AG09309 (cell line): ENCODE data around the gene OGT.

Experiments
- DNase-seq: peaks from one replicate; pipeline ENCODE4 v3.0.0-alpha.2; 2010; ENCODE audit warnings: low read depth
- H3K4me3 ChIP-seq: 2 replicates; pipeline ENCODE4 v1.5.1; 2011; ENCODE audit warnings: mild to moderate bottlenecking, low read depth, low read length, moderate library complexity; ENCODE audit not compliant: control insufficient read depth
- CTCF ChIP-seq: IDR thresholded peaks from 2 replicates; pipeline ENCODE4 v1.5.1; 2011; ENCODE audit warnings: mild to moderate bottlenecking, low read depth, low read length, inconsistent platforms; ENCODE audit not compliant: insufficient read depth, control insufficient read depth; ENCODE audit errors: missing control alignments

Gene OGT

DNA sequence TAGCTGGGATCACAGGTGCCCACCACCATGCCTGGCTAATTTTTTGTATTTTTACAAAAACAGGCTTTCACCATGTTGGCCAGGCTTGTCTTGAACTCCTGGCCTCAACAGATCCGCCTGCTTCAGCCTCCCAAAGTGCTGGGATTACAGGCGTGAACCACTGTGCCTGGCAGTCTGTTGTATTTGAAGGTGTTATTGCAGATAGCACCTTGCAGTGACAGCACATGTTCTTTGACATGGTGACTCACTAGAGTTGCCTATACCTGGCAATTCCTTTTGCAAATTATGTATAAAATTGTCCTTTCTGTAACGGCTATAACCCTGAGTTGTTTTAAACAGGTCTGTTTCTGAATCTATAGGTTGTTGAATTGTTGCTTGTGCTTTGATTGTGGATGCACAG is 7.9 kb downstream of the OGT start:
- no peak for TF ChIP-seq CTCF
- no peak for DNase-seq
- H3K4me3 ChIP-seq = no peak overlapping the region

DNA sequence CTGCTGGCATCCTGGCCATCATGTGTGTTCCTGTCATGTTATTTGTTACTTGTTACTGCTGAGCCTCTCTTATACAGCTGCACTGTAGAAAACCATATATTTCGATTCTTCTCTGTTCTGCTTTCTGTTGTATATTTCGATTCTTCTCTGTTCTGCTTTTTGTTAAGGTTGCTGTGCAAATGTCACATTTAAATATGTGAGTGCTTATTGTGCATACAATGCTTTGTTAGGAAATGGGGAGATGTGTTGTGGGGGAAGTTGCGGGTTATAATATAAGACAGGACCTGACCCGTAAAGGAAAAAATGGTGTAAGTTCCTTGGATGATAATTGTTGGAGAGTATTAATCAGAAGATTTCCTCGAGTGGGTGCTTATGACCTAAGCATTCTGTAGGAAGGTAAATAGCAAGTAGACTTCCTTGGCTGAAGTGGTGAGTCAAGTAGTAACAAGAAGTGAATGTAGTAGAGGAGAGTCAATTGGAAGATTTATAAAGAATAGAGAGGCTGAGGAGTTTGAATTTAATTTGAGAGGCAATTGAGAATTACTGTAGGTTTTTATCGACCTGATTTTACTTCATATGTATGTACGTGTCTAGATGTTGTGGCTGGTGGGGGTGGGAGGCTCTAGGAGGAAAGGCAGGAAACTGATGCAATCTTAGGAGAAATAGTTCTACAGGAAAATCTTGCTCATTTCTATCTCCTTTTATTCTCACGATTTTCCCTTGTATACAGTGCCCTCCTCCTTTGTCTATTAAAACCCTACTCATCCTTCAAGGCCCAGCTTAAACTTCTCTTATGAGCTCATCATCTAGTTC is 8.5 kb downstream of the OGT start:
- peak; percentile 61 for DNase-seq
- H3K4me3 ChIP-seq = no peak overlapping the region
- no peak for TF ChIP-seq CTCF

DNA sequence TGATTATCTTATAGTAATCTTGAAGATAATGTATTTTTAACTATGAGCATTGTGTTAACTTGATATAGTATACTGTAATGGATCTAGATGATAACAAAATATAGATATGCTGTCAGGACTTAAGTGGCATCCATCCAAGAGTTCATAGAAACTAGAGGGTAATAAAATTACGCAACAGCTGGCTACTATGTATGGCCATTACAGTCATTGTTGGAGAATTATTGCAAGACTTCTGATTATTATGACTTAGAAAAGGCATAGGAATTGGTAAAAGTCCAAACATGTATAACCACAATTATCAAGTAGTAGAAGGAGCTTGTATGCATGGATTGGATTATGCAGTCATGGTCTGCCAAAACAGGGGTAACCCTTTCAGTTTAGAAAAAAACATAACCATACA is 9.5 kb downstream of the OGT start:
- H3K4me3 ChIP-seq = no peak overlapping the region
- TF ChIP-seq CTCF = no peak
- peak; percentile 35 for DNase-seq

DNA sequence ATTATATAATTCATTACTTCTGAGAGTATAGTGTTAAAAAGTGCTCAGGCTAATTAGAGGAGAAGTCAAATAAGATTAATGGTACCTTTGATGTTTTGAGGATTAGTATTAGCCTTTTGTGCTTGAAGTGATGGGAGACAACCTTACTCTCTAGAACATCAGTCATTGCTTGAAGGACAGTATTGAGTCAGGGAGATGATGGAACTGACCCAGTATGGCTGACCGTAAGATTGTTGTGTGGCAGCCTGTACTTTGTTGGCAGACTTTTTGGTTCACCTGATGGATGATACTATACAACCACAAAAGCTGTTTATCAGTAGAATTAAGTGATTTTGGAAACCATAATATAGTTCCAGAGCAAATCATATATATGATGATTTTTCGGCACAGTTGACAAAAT is 9.9 kb downstream of the OGT start:
- no peak for TF ChIP-seq CTCF
- DNase-seq = no peak
- H3K4me3 ChIP-seq = no peak overlapping the region

DNA sequence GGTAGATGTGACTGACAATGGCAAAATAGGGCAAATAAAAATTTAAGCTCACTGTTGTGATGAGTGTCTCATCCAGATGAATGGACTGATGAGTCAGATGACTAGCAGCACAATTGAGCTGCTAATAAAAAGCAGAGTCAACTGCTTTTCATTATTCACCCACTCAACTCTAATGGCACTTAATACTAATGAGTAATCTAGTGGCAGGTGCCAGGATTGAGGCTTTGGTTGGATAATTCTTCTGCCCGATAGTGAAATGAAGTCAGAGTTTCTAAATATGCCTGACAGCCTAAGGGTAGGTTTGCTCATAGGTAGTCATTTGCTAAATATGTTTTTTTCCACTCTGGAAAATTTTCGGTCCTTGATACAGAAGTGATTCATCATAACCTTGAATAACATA is 10.4 kb downstream of the OGT start:
- peak; percentile 56 for DNase-seq
- TF ChIP-seq CTCF = no peak
- no peak overlapping the region for H3K4me3 ChIP-seq

DNA sequence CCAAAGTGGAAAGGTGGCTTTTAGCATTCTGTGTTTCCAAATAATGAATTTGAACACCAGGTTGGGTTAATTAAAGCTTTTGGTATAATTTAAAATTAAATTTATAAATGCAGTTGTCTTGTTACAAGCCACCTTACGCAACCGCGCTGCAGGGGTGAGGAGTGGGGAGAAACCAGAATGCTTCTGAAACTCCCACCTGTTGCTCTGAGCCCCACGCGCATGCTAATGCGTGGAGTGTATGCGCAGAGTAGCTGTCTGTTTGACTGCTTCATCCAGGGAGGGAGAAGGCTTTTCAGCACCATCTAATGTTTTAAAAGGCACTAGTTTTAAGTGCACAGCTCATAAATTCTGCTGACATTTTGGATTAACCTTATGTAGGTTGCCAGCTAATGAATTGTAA is 12.5 kb downstream of the OGT start:
- DNase-seq = no peak
- H3K4me3 ChIP-seq = no peak overlapping the region
- no peak for TF ChIP-seq CTCF
